HG02840 (cell line): ENCODE measurements around the gene DNAH12.

Source experiments
- ATAC-seq: cut with Tn5 transposase; IDR thresholded peaks from one replicate; pipeline ENCODE4 v1.9.1; 2021; ENCODE audit warnings: mild to moderate bottlenecking, moderate library complexity, moderate number of reproducible peaks; ENCODE audit not compliant: unreplicated experiment, low FRiP score

Gene DNAH12, protein sequence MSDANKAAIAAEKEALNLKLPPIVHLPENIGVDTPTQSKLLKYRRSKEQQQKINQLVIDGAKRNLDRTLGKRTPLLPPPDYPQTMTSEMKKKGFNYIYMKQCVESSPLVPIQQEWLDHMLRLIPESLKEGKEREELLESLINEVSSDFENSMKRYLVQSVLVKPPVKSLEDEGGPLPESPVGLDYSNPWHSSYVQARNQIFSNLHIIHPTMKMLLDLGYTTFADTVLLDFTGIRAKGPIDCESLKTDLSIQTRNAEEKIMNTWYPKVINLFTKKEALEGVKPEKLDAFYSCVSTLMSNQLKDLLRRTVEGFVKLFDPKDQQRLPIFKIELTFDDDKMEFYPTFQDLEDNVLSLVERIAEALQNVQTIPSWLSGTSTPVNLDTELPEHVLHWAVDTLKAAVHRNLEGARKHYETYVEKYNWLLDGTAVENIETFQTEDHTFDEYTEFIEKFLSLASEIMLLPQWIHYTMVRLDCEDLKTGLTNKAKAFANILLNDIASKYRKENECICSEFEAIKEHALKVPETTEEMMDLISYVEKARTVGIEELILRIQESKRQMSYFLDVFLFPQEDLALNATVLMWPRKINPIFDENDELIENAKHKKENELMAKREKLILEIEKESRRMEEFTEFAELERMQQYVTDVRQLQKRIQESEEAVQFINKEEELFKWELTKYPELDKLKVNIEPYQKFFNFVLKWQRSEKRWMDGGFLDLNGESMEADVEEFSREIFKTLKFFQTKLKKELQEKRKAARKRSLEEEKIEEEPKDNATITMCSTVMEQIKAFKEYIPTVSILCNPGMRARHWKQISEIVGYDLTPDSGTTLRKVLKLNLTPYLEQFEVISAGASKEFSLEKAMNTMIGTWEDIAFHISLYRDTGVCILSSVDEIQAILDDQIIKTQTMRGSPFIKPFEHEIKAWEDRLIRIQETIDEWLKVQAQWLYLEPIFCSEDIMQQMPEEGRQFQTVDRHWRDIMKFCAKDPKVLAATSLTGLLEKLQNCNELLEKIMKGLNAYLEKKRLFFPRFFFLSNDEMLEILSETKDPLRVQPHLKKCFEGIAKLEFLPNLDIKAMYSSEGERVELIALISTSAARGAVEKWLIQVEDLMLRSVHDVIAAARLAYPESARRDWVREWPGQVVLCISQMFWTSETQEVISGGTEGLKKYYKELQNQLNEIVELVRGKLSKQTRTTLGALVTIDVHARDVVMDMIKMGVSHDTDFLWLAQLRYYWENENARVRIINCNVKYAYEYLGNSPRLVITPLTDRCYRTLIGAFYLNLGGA (N-terminal part only)

DNA sequence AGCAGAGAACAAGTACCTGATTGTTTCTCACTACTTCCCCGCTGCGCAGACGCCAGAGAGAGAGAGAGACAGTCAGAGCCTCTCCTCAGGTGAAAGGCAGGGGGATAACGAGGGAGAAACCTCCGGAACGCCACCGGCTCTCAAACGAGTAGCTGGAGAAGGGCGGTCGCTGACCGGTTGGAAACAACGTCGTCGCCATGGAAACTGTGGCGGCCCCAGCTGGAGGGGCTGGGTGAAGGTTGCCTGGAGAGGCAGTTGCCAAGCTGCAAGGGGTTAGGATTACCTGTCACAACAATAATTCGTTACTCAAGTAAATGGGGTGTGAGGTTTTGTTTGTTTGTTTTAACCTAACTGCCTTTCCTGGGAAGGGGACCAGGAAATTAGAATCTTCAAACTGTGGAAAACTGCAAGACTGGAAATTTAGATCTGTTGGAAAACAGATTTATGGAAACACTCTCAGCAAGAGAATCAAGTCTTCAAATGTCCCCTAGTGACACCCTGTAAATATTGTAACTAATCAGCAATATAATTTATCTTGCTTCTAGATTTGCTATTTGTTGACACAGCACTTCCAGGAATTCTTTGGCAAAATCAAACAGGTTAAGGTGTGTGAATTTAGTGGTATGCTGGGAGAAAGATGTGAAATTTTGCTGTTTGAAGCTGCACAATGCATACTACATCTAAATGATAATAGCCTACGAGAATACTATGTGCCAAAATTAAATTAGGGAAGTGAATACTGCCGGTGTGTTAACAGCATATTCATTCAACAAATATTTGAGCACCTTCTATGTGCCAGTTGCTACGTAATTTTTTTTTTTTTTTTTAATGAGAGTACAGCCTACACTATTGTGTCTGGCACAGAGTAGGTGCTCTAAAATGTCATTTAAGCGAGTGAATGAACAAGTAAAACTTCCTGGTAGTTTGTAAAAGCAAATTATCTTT is at the start of gene DNAH12:
DNAH12 (minus strand) TSS at position 164 of the 945 bp plus-strand sequence. CDS start 1,474 bp downstream, outside the sequence.
- no peak for ATAC-seq

DNA sequence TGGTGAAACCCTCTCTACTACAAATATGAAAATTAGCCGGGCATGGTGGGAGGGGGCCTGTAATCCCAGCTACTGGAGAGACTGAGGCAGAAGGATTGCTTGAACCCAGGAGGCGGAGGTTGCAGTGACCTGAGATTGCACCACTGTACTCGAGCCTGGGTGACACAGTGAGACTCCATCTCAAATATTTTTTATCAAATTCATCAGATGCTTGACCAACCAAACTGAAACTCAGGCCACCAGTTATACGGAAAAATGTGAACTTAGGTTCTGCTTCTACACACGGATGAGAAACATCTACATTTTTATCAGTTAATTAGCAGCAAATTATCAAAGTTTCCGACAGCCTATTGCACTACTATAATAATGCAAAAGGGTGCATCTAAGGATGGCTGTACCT is 48.2 kb upstream of the DNAH12 start:
- no peak for ATAC-seq

DNA sequence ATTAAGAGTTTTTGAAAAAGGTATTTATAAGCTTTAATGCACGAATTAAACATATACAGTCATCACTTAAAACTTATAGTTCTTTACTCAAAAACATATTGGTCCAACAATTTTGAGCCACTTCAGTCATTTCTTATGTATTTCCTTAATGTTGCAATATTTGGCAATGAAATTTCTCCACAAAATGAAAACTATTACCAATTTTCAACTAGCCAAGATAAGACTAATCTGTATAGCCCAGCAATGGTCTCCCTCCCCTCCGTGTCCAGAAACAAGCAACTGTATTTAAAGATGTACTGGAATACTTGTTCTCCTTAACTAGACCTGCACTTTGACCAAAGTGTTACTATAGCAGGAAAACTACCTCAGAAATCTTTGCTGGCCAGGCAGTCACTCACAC is 43.8 kb upstream of the DNAH12 start:
- no peak for ATAC-seq

DNA sequence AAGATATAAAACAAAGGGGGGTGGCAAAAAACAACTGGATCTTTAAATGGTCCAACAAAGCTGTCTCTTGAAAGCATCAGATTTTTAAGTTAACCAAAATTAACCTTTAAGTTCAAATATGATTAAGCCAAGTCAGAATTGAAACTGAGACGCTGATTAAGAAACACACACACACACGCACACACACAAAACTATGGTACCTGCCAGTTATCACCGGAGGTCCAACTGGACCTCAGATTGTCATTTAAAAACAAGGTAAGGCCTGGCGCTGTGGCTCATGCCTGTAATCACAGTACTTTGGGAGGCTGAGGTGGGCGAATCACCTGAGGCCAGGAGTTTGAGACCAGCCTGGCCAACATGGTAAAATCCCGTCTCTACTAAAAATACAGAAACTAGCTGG is 42.6 kb upstream of the DNAH12 start:
- ATAC-seq, result no peak

DNA sequence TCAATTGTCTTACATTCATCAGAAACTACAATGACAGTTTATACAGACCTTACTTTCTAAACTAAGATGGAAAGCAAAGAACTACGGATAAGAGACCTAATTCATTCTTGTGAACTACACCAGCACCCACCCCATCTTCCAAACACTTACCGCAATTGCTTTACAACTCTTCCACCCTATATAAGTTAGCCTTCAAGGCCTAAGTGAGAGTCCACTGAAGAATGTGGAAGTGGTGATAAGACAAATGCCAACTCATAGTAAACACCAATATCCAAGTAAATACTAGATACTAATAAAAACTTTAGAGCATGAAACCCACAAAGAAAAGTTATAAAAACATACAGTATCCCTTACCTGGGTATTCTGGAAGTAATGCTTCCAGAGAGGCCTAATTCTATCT is 39.4 kb upstream of the DNAH12 start:
- no peak for ATAC-seq

DNA sequence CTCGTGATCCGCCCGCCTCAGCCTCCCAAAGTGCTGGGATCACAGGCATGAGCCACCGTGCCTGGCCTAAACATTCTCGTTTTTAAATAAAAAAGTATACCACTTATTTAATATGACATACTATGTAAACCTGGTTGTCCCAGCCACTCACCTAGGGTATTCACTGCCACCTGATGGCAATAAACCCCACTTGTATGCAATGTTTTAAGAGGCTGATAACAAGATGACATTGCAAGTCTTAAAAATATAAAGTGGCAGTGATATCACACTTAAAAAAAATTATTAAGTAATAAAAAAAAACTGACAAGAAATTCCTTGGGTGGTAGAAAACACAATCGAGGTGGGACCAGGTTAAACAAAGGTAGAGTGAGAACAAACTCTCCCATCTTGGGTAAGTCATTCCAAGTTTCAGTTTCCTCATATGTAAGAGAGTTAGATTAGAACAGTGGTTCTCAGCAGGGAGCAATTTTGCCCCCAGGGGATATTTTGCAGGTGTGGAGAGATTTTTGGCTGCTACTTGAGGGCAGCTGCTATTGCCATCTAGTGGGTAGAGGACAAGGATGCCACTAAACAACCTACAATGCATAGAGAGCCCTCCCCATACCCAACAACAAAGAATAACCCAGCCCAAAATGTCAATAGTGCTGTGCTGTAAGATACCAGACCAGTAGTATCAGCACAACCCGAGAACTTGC is 38.5 kb upstream of the DNAH12 start:
- ATAC-seq, result no peak

DNA sequence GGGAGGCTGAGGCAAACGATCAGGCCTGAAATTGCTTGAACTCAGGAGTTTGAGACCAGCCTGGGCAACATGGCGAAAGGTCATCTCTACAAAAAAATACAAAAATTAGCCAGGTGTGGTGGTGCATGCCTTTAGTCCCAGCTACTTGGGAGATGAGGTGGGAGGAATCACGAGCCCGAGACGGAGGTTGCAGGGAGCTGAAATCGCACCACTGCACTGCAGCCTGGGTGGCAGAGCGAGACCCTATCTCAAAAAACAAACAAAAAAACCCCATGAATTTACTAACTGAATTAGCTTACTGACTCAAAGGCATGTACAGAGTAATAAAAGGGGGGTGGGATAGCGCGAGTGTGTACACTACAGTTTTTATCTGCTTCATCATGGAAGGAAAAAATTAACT is 33.7 kb upstream of the DNAH12 start:
- ATAC-seq, result no peak

DNA sequence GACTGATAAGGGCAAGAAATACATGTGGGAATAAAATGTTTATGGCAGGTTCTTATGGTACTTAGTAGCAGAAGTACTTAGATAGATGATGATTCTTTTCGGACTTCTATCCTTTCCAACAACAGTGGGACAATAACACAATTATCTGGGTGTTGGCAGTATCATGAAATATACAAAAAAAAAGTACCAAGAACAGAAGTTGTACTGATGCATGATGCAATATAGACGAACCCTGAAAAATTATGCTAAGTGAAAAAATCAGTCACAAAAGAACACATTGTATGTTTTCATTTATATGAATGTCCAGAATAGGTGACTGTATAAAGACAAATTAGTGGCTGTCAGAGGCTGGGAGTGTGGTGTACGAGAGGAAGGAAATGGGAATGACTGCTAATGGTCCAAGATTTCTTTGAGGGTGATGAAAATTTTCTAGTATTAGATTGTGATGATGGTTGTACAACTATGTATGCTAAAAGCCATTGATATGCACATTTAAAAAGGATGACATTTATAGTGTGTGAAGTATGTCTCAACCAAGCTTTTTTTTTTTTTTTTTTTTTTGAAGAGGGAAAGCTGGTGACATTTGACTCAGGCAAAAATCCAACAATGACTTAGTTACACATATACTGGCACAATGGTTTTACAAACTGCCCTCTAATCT is 32.0 kb upstream of the DNAH12 start:
- no peak for ATAC-seq

DNA sequence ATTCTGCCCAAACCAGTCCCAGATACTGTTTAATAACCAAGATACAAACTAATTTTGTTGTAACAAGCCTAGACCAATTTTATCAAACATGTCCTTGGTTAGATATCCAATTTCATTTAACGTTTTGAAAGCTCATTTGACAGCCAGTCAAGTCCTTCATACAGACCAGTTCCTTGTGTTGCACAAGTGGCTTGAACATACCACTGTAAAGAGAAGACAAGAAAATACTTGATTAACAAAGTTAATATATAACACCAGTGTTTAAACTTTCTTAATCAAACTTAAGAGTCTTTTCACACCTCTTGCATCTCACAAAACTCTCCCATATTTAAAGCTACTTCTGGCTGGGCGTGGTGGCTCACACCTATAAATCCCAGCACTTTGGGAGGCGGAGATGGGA is 28.0 kb upstream of the DNAH12 start:
- no peak for ATAC-seq

DNA sequence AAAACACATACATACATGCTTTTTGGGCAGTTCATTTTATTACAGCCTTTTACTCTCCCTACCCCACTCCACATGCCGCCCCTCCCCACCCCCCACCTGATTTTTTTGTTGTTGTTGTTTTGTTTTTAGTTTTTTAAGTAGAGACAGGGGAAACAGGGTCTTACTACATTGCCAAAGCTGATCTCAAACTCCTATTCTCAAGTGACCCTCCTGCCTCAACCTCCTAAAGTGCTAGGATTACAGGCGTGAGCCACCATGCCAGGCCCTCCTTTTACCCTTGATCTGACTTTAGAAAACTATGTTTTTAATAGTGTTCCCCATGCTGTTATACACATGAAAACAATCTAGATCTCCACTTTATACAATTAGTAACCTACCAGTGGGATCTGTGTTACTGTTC is 26.7 kb upstream of the DNAH12 start:
- ATAC-seq, result no peak

DNA sequence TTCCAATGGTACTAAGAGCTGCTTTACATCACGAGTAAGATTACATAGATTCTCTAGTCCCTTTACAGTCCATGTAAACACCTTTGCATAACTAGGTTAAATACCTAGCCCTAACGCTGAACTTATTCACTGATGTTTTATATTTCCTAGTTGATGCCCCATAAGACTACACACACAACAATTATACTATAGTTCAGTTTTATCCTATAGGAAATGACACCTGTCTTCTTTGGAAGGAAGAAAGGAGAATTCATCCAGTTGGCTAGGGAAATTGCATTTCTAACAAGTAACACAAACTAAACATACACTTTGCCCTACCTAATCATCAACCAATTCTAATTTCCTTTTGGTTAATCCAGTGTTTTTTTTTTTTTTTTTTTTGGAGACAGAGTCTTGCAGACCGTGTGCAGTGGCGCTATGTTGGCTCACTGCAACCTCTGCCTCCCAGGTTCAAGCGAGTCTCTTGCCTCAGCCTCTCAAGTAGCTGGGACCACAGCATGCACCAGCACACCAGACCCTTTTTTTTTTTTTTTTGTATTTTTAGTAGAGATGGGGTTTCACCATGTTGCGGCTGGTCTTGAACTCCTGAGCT is 25.8 kb upstream of the DNAH12 start:
- ATAC-seq, result no peak

DNA sequence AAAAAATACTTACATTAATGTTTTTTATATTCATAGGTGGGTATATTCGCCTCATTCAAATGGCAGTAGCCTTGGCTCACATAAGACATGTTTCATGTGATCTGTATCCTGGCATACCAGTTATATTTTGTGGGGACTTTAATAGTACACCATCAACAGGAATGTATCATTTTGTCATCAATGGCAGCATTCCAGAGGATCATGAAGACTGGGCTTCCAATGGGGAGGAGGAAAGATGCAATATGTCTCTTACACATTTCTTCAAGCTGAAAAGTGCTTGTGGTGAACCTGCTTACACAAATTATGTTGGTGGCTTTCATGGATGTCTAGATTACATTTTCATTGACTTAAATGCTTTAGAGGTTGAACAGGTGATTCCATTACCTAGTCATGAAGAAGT is 15.4 kb upstream of the DNAH12 start:
- ATAC-seq, result no peak

DNA sequence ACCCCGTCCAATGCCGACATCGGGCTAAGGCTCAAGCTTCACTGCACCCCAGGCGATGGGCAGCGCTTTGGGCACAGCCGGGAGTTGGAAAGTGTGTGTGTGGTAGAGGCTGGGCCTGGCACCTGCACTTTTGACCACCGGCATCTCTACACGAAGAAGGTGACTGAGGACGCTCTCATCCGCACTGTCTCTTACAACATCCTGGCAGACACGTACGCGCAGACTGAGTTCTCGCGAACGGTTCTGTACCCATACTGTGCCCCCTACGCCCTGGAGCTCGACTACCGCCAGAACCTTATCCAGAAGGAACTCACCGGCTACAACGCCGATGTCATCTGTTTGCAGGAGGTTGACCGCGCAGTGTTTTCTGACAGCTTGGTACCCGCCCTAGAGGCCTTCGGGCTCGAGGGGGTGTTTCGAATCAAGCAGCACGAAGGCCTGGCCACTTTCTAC is 13.0 kb upstream of the DNAH12 start:
- no peak for ATAC-seq

DNA sequence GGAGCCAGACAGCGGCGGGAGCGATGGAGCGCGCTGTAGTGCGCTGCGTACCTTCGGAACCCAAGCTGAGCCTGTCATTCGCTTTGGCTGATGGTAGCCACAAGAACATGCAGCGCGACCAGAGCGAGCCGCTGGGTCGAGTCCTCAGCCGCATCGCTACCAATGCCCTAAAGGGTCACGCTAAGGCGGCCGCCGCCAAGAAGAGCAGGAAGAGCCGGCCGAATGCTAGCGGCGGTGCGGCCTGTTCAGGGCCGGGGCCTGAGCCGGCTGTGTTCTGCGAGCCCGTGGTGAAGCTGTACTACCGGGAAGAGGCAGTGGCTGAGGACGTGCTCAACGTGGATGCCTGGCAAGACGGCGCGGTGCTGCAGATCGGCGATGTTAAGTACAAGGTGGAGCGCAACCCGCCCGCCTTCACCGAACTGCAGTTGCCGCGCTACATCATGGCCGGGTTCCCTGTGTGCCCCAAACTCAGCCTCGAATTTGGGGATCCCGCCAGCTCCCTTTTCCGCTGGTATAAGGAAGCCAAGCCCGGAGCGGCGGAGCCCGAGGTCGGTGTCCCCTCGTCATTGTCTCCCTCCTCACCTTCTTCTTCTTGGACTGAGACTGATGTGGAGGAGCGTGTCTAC is 12.4 kb upstream of the DNAH12 start:
- ATAC-seq, result peak; percentile 32

DNA sequence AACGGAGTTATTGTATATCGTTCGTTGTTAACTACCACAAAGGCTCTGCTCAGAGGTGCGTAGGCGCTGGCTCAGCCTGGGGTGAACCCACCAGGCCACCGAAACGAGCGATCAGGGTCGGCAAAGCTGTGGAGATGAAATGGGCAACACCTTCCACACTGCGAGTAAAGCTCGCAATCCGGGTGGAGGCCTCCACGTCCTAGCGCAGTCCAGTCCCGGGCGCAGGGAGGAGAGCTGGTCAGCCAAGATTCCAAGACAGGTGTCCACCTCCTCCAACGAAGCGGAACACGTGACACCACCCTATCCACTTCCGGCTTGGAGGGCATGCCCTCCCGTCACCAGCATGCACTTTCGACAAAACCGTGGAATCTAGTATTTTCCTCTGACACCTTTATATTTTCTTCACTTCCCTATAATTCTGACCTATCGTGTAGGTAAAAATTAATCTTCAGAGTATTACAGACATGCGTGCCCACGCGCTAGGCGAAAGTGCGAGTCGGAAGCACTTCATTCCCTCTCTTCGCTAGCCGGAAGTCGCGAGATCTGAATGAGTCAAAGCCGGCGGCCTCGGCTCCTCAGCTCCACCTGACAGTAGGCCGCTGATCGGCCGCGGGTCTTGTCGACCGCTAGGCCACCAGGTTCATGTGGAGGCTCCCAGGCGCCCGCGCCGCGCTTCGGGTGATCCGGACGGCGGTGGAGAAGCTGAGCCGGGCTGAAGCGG is 11.8 kb upstream of the DNAH12 start, which contains the start of gene PDE12:
PDE12 (plus strand) TSS at position 537 of the 721 bp plus-strand sequence; CDS start at position 643, 106 bp downstream.
- peak; percentile 82 for ATAC-seq

DNA sequence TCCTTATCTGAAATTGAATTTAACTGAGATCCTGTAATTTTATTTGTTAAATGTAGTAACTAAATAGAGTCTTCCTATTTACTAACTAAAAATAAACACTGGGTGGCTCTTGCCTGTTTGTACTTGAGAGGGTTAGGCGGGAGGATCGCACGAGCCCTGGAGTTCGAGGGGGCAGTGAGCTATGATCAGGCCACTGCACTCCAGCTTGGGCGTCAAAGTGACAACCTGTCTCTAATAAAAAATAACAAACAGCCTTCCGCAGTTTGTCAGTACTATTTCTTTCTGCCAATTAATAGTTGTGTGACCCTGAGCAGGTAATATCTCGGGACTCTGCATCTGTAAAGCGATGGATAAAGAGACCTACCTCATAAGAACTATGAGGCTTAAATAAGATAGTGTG is 11.2 kb upstream of the DNAH12 start:
- ATAC-seq, result no peak

DNA sequence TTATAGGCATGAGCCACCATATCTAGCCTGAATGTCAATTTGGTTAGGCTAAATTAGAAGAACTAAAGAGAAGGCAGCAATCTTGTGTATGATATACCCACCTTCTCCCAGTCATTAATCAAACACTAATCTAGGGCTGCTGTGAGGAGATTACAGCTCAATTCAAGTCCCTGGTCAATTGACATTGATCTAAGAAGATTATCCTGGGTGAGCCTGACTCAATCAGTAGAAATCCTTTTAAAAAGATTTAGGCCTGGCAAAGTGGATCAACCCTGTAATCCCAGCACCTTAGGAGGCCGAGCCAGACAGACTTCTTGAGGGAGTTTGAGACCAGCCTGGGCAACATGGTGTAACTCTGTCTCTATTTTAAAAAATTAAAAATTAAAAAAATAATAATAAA is 2.5 kb upstream of the DNAH12 start:
- no peak for ATAC-seq
